NCI-H1105 treated with DMSO at 0.1 percent for 48 hours (cell line): Measurements from ENCODE around the gene SH3PXD2A.

Experiments used
- DNase-seq: peaks from one replicate; lab custom pipeline; 2025; lab: John Stamatoyannopoulos, UW

The SH3PXD2A gene, protein sequence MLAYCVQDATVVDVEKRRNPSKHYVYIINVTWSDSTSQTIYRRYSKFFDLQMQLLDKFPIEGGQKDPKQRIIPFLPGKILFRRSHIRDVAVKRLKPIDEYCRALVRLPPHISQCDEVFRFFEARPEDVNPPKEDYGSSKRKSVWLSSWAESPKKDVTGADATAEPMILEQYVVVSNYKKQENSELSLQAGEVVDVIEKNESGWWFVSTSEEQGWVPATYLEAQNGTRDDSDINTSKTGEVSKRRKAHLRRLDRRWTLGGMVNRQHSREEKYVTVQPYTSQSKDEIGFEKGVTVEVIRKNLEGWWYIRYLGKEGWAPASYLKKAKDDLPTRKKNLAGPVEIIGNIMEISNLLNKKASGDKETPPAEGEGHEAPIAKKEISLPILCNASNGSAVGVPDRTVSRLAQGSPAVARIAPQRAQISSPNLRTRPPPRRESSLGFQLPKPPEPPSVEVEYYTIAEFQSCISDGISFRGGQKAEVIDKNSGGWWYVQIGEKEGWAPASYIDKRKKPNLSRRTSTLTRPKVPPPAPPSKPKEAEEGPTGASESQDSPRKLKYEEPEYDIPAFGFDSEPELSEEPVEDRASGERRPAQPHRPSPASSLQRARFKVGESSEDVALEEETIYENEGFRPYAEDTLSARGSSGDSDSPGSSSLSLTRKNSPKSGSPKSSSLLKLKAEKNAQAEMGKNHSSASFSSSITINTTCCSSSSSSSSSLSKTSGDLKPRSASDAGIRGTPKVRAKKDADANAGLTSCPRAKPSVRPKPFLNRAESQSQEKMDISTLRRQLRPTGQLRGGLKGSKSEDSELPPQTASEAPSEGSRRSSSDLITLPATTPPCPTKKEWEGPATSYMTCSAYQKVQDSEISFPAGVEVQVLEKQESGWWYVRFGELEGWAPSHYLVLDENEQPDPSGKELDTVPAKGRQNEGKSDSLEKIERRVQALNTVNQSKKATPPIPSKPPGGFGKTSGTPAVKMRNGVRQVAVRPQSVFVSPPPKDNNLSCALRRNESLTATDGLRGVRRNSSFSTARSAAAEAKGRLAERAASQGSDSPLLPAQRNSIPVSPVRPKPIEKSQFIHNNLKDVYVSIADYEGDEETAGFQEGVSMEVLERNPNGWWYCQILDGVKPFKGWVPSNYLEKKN

DNA sequence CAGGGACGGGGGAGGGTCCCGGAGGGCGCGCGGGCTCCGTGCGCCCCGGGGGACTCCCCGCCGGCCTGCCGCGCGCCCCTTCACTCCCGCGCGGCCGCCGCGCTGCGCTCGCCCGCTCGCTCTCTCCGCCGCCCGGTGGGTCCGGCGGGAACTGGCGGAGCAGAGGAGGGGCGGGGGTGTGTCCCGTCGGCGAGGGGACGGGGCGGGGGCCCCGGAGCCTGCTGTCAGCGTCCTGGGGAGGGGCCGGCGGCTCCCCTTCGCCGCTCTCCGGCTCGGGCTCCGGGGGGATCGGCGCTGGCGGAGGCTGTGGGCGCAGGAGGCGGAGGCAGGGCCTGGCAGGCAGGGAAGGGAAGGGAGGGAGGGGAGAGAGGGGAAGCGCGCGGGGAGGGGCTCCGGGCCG lies at the start of gene SH3PXD2A:
SH3PXD2A (minus strand) TSS at position 153 of the 400 bp plus-strand sequence. CDS start 310 bp downstream, outside the sequence.
- DNase-seq = no peak

DNA sequence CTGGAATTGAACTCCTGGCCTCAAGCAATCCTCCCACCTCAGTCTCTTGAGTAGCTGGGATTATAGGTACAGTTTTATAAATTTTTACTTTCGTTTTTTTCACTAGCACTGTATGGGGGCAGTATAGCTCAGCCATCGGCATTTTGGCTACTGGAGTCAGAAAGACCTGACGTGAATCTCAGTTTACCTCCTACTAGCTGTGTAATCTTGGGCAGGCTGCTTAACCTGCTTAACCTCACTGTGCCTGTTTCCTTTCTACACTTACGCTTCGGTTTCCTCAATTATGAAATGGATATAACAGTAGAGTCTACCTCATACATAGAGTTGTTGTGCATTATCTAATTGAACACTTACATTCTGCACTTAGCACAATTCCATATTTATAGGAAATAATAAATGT lies 45.9 kb upstream of the SH3PXD2A start:
- no peak for DNase-seq

DNA sequence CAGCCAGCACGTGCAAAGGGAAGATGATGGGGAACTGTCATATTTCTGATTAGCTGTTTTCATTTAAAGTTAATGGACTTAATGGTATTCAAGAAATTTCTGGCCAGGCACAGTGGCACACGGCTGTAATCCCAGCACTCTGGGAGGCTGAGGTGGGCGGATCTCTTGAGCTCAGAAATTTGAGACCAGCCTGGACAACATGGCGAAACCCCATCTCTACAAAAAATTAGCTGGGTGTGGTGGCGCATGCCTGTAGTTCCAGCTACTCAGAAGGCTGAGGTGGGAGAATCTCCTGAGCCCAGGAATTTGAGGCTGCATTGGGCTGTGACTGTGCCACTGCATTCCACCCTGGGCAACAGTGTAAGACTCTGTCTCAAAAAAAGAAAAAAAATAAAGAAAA lies 43.9 kb upstream of the SH3PXD2A start:
- no peak for DNase-seq

DNA sequence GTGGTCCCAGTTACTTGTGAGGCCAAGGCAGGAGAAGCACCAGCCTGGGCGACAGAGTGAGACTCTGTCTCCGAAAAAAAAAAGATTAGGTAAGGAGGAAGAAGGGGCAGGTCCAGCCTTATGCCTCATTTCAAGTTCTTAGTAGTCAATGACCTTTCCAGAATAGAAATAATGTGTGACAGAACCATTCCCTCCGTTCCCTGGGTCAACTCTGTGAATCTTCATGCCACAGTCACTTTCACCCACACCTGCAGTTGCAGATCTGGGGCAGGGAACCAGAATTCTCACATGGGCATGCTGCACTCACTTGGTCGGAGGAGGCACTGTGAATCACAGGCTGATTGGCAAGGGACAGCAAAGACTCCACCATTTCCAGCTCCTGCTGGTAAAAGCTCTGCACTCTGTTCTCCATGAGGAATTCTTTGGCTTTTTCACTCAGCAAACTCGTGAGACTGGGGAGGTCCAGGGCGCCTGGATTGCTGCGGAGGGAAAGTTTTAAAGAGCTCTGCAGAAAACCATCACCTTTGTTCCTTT lies 41.9 kb upstream of the SH3PXD2A start:
- no peak for DNase-seq

DNA sequence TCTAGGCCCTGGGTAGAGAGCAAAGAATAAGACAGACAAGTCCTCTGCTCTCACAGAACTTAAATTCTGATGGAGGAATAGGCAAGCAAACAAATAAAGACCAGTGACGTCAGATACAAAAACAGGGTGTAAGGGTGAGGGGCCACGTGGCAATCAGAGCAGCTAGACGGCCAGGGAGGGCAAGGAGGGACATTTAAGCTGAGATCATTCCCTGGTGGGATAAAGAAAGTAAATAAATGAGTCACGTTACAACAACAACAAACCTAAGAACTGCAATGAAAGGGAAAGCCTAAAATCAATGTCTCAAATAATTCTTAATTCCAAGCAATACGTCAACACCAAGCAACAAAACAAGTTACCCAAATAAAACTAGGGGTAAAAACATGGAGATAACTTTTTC lies 40.8 kb upstream of the SH3PXD2A start:
- DNase-seq = no peak

DNA sequence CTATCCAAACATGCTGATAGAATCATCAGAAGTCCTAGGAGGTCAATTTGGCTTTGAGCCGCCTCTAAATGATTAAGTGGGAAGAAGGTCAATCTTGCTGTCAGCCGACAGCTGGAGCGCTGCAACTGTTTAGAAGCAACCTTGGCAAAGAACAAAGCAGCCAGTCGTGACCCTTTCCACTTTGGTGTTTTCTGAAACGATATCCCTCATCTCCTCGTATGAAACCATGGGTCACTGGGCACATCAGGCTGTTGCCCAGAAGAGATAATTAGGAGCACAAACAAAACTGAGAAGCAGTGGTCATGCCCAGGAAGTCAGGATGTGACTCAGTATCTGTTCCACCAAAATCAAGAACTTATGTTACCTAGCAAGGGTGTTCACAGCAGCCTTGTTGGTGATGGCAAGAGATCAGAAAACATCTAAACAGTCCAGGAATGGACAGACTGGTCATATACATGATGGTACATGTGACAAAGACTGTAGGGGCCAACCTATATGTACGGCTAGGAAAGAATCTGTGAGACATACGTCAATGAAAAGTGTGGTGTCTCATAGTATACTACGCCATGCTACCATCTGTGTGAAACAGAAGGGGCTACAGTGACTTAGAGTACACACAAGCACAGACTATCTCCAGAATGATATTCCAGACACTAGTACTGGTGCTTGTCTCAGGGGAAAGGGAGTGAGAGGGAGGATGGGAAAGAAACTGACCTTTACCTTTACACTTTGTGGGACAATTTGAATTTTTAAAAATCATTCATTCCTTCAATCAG lies 40.2 kb upstream of the SH3PXD2A start:
- no peak for DNase-seq

DNA sequence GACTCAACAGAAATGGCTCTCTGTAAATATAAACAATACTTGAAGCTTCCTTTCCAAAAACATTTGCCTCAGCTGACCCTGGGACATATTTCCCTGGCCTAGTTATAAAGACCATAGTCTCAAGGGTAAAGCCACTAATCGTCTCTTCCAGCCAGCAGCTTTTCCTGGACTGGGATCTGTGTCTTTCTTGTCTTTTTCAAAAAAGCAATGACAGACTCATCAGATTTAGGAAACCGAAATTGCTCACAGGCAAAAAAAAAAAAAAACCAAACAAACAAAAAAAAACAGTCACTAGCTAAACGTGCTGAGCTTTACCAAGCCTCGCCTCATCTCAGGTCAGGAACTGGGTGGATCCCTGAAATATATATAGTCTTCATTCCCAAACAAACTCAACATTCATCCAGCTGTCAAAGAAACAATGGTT lies 39.1 kb upstream of the SH3PXD2A start:
- DNase-seq = no peak

DNA sequence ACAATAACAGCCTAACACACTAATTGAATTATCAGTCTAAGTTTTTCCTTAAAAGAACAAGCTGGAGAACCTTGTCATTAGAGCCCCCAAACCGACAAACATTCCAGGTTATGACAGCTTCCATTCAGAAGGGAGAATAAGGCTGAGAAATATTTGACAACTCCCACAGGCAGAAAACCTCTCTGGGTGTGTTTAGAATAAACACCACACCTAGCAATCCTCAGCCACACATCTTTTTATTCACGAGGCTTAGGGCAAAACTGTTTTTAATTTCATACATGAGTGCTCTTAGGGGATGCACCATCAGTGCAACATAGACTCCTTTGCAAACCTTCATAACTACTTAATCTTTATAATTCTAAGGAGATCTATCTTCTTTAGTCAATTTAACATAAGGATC lies 38.4 kb upstream of the SH3PXD2A start:
- DNase-seq = no peak

DNA sequence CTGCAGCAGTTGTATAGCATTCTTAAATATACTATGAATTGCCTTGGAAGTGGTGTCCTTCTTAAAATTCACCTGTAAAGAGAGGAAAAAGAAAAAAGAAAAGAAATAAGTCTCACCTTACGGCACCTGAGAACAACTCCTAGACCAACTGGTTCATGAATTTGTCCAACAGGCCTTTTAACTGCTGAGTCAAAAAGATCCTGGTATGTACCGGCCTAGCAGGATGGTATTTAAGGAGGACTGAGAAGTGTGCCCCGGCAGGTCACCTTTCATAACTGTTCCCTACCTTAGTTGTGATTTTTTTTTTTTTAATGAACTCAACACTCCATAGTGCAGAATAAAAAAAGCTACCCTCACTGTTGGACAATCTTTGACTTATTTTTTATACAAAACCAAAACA lies 36.8 kb upstream of the SH3PXD2A start:
- no peak for DNase-seq

DNA sequence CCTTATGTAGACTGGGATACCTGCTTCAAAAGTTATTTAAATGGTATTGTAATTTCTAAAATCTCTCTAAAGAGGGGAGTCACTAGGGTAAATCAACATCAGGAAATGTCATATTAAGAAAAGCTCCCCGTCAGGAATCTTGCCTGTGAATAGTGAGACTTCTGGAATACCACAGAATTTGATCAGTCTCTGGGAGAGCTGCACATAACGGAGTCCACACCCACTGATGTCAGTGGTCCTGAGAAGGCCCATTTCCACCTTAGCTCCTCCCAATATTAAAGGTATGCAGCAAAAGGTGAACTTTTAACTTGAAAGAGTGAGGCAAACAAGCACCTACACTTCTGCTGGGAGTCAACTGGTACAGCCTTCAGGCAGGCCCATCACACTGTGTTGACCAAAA lies 35.3 kb upstream of the SH3PXD2A start:
- no peak for DNase-seq

DNA sequence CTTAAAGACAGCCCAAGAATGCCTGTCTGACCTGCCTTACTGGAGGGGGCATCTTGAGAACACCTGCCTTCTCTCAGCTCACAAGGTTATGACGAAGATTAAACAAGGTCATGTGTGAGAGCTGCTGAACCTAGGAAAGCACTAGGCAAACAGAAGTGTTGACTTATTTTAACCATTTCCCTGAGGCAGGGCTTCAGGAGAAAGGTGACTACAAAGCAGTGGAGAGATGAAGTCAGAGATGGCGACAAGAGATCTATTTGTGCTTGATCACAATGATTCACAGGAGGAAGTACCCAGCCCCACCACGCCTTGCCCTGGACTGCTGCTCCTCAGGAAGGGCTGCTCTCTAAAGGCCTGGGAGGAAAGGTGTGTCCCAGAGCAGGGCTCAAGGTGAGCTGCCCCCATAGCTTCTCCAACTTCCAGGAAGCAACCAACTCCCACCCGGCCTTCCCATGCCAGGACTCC lies 34.9 kb upstream of the SH3PXD2A start:
- no peak for DNase-seq

DNA sequence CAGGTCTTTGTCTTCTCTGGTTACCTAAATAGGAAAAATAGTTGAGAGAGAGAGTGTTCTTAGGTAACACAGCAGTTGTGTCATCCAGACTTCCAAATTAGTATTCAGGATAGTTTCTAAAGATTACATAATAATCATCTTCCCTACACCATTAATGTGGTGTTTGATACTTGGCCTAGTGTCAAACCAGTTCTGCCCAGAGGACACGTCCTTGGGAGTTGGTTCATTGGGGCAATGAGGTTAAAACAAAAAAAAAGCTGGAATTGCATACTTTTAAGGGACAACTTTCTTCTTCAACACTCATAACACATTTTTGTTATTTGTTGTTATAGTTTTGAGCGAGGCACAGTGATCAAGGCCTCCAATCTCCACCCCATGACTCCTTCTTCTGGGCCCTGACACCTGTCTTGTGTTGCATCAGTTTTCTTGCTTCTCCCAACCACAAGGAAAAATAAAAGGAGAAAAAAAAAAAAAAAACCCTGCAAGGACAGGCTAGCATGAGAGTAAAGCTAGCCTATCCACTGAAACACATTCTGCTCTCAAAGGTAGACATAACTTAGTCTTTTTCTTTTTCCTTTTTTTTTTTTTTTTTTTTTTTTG lies 33.8 kb upstream of the SH3PXD2A start:
- DNase-seq = no peak

DNA sequence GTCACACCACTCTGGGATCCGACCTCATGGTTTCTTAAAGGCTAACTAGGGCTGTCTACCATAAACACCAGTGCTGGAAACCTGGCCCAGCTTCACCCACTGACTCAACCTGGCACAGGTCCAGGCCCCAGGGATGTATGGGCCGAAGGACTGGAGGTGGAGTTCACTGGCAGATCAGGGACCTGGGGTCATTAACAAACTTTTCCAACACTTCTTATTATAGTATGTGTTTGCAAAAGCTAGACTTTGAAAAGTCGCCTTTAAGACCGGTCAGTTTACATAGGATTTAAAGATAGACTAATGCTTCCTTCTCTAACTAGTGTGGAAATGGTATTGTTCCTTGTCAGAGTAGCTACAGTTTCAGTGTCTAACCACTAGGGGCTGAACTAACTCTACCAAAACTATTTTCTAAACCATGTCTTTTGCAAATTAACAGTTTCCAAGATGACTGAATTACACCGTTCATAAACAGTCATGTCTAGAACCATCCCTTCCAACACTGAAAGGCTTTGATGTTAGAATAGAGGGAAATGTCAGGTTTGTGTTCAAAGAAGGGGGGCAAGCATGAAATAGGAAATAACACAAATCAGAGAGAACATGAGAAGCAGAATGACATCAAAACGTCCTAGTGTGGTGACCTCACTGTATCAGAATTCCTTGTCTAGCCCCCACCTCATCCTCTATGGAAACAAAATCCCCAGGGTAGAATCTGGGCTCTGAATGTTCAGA lies 32.9 kb upstream of the SH3PXD2A start:
- DNase-seq = peak; percentile 60

DNA sequence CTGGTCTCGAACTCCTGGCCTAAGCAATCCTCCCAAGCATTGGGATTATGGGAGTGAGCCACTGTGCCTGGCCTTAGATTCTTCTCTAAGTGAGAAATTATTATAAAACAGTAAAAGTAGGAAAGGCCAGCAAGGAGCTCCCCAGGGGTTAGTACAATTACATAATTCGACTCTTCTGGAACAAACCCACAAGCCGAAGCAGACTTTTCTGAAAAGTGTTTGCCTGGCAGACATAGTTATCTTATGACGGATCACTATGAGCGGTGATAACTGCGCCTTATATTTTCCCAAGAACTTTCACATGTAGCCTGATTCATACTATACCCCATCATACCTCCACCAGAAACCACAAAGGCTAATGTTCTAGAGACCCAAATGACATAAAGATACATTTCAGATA lies 30.2 kb upstream of the SH3PXD2A start:
- no peak for DNase-seq

DNA sequence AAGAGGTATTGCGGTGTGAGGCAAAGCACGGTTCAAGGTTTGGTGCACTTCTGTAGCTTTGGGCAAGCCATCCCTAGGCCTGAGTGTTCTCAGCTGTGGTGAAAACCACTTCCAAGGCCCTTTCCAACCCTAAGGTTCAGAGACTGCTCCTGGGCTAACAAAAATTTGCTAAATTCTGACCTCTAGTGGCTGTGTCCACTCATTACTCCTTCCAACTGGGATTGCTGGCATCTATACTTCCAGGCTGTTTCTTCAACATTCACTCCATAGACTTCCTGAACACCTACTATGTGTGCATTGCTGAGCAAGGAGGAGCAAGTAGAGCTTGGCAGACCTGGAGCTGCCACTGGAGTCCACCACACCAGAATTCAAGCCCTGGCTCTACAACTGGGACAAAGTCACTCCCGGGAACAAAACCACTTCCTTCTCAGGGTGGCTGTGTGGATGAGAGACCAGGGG lies 29.3 kb upstream of the SH3PXD2A start:
- DNase-seq = peak; percentile 33

DNA sequence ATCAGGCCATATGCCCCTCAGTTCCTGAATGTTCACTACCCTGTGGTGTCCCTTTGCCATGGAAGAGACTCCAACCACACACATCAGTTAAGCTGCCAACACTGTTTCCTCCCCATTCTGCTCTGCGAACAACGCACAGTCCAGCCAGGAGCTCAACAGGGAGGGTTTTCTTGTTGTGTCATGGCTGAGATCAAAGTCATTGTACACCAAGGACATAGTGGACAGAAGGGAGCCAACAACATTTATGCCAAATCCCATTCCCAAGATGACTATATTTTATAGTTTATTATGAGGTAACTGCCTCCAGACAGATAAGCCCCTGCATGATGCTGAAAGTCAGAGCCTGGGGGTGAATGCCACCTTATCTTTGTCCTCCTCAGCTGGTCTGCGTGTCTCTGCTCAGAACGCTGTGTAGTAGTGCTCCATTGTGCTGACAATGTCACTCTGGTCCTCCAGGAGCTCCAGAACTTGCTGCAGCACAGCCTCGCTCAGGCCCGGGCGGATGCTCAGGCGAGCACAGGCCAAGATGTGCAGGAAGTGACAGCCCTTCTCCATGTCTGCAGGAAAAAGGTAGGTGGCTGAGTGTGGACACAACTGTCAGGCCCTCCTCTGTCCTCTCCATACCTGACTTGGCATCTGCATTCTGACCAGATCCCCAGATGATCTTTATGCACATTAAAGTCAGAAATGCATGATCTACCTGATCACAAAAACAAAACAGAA lies 27.1 kb upstream of the SH3PXD2A start:
- DNase-seq = no peak

DNA sequence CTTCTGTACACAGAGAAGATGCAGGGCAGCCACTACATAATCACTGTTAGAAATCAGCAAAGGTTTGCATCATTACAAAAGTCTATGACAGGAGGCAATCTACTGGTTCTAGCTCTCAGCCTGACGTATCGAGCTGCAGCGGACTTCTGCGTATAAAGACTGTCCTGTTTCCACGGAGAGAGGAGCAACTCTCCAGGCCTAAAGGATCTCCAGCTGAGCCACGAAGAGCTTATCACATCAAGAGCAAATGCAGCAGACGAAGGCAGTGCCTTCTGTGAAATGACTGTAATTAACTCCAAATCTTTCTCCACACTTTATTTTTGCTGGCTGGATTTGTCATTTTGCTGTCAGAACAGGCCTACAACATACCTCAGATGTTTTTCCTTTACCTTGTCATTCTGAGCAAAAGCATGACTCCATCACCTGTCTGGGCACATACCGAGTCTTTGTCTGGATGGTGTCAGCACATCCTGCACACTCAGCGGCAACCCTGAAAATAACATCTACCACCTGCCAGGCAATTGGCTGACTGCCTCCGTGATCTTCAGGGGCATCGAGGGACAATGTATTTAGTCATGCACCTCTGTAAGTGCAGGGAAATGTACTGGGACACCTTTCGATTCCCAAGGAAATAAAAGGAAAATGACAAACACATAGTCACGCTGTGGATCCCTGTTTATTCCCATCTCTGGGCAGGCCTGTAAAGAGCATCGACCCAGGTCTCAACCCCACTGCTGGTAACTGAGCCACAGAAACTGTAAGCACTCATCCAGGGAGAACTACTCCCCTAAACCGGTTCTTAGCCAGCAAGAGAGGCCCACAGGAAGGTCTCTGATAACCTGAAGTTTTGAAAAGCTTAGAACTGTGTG lies 26.3 kb upstream of the SH3PXD2A start:
- DNase-seq = peak; percentile 77

DNA sequence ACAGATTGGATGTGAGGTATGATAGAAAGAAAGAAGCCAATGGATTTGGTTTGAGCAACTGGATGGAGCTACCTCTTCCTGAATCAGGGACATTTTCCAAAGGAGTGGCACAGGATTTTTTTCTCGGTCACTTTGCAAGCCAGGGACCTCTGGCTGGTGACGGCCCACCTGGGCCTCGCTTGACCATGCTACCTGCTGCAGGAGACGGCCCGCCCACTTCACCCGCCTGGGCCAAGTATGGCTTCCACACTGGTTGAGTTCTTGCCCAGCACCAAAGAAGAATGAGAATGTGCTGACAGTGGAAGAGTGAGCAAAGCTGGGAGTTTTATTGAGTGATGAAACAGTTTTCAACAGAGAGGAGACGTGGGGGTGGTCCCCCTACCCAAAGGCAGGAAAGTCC lies 24.5 kb upstream of the SH3PXD2A start:
- no peak for DNase-seq

DNA sequence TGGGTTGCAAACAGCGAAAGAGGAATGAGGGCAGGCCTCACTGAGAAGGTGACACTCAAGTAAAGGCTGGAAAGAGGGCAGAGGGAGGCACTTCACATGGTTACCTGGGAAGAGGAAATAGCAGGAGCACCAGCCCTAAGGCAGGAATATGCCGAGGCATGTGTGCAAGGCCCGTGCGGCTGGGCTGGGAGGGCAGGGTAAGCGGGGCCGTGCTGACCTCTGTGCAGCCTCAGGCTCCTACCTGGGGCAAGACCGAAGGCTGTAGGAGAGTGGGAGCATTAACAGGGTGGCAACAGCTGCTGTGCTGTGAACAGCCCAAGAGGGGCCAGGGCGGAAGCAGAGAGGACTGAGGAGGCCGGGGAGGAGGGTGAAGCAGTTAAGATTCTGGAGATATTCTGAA lies 24.0 kb upstream of the SH3PXD2A start:
- no peak for DNase-seq
